ENCODE results near the gene PRRT2.
"Not testable (repeated sequence)": the region's sequence is repeated elsewhere in the genome, so short reads cannot be mapped to it uniquely, and the experiment has no call there.

The PRRT2 gene

DNA sequence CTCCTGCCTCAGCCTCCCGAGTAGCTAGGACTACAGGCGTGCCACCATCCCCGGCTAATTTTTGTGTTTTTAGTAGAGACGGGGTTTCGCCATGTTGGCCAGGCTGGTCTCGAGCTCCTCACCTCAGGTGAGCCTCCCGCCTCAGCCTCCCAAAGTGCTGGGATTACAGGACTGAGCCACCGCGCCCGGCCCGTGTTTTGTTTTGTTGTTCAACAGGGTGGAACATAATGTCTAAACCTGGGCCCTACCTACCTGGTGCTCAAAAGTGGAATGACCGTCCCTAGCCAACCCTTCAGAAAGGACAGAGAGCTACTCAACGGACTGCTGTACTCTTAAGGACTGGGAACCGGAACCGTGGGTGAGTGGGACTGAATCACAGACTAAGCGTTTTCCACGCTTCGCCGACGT is 22.2 kb upstream of the PRRT2 start:
- peak; percentile 35 for DNase-seq
- in situ Hi-C loops (cut with HindIII; ENCODE audit: low pct_ligation_motif_present, low pct_unique_long_range_greater_than_20kb, low sequenced_read_pairs) = no loop called here

DNA sequence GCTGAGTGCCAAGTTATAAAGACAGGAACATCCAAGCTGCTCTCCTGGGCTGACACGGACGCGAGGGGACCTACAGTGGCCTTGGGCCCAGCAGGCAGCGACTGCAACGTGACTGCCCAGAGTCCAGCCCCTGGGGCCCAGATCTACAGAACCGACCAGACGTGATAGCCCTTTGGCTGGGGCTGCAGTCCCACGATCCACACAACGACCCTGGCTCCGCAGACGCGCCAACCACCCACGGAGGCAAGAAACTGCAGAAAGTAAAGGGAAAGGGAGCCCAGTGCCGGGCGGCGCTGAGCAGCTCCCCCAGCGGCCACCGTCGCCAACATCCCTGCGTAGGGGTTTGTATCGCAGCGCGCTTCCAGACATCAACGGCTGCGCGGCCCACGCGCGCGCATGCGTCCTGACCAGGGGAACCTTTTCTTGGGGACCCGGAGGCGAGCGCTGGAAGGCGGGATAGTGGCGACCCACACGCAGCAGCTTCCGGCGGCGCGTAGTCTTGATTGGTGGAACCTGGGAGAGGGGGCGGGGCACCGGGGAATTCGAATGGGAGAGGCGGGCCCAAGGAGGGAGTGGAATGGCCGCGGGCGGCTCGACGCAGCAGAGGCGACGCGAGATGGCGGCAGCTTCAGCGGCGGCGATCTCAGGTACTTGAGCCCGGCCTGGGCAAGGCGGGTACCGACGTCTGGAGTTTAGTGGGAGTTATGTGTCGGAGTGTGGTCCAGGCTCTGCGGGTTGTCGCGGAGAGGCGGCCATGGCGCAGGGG is 21.6 kb upstream of the PRRT2 start, which contains the start of gene KIF22:
KIF22 (plus strand) TSS at position 569 of the 766 bp plus-strand sequence; CDS start at position 578, 9 bp downstream.
- in situ Hi-C loops (cut with HindIII; ENCODE audit: low pct_ligation_motif_present, low pct_unique_long_range_greater_than_20kb, low sequenced_read_pairs) = no loop called here
- peak; percentile 99 for DNase-seq

DNA sequence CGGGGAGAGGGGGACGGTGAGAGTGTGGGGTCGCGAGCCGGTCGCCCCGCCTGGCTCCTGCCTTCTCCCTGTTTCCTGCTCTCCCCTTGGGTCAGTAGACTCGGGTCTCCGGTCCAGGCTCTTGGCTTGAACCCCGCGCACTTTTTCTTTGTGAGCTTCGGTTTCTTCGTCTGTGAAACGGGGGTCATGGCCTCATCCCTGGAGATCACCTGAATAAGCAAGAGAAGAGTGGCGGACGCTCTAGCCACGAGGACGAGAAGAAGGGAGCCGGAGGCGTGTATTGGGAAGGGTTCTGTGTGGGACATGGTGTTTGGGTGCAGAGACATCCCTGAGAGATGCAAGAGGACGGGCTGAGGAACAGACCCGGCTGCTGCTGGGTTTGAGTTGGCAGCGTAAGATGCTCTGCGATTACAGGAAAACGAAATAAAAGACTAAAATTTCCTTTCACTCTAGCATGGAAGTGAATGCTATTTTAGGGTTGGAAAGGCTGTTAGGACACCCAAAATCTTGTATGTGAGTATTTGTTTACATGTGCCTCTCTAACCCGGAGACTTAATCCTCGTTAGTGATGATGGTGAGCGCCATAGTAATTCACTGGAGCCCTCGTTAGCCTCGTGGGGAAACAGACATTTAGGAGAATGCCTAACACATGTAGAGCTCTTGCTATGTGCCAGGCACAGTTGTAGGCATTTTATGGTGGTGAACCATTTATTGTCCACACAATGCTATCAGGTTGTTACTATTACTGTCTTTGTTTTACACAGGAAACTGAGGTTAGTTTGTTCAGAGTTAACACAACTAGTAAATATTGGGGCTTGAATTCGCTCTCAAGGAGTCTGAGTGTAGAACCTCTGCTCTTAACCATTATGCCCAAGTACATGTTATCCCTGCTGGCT is 20.8 kb upstream of the PRRT2 start:
- peak; percentile 30 for DNase-seq
- in situ Hi-C loops (cut with HindIII; ENCODE audit: low pct_ligation_motif_present, low pct_unique_long_range_greater_than_20kb, low sequenced_read_pairs) = no loop called here

DNA sequence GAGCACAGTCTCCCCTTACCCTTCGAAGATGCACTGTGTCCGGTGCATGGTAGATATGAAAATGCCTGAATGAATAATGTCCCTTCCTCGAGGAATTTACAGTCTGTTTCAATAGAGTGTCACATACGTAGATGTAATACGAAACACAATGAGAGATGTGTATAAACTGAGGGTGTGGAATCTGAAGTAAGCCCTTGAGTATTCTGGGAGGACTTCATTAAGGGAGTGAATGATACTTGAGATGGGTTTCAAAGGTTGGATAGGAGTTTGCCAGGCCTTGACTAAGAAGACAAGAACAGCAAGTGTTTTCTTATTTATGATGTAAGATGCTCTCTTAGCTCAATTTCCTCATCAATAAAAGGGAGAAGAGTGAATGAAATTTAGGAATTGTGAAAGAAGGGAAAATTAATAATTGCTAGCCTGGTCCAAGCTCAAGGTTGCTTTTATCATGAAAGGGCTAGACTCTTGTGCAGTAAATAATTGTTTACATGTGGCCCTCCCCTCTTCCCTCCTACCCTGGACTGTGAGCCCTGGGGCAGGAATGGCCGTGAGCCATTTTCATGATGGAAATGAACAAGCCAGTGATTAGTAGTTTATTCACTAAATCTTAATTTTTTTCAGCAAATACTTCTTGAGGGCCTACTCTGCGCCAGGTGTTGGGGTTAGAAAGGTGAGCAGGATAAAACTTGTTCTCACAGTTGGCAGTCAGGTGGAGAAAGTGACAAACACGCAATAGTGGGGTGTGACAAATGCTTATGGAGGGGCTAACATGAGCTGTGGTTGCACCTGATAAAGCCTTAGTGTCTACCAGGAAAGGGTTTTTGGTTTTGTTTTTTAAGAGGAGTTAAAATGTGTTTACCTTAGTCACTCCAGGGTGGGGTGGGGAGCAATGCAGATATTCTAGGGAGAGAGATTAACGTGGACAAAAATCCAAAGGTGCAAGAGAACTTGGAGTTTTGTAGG is 19.9 kb upstream of the PRRT2 start:
- in situ Hi-C loops (cut with HindIII; ENCODE audit: low pct_ligation_motif_present, low pct_unique_long_range_greater_than_20kb, low sequenced_read_pairs) = no loop called here

GRCh38 chr16:29793153-29793552 is 18.8 kb upstream of the PRRT2 start:
- in situ Hi-C loops (cut with HindIII; ENCODE audit: low pct_ligation_motif_present, low pct_unique_long_range_greater_than_20kb, low sequenced_read_pairs); DNase-seq: not testable (repeated sequence)

More for the DNA sequence above, 19.9 kb upstream of the PRRT2 start:
- DNase-seq = no peak

- in situ Hi-C loops (cut with HindIII; ENCODE audit: low pct_ligation_motif_present, low pct_unique_long_range_greater_than_20kb, low sequenced_read_pairs) = no loop called here
- DNase-seq = no peak
Measured at GRCh38 chr16:29794231-29794710, 17.7 kb upstream of the PRRT2 start.

DNA sequence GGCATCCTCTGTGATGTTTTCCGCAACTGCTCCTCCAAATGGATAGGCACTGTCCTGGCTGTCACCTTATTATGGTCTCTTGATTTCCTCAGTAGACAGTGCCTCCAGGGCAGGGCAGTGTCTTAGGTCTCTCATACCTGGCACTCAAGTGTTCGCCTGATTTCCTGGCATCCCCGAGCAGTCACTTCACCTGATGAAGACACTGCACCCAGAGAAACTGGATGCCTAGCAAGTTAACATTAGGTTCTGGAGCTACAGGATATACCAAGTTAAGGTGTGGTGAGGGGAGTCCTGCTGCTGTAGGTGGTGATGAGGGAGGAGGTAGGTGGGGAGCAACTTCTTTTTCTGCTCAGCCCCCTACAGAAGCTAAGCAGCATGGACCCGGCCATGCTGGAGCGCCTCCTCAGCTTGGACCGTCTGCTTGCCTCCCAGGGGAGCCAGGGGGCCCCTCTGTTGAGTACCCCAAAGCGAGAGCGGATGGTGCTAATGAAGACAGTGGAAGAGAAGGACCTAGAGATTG is 9.5 kb upstream of the PRRT2 start:
- no peak for DNase-seq
- in situ Hi-C loops (cut with HindIII; ENCODE audit: low pct_ligation_motif_present, low pct_unique_long_range_greater_than_20kb, low sequenced_read_pairs) = no loop called here

DNA sequence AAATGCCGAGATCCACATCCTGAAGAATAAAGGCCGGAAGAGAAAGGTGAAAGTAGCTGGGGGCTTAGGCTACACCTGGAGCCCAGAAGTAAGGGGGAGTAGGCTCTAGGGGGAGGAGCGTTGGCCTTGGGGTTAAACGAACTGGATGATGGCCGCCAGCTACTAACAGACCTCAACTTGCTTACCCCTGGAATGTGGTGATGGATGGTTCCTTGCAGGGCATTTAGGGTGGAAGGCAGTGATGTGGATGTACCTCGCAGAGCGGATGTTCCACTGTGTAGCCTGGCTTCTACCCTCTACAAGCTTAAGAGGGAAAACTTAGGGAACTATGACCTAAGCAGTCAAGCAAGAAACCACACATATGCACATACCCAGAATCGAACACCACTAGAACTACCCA is 8.0 kb upstream of the PRRT2 start:
- DNase-seq = peak; percentile 33
- in situ Hi-C loops (cut with HindIII; ENCODE audit: low pct_ligation_motif_present, low pct_unique_long_range_greater_than_20kb, low sequenced_read_pairs) = no loop called here

DNA sequence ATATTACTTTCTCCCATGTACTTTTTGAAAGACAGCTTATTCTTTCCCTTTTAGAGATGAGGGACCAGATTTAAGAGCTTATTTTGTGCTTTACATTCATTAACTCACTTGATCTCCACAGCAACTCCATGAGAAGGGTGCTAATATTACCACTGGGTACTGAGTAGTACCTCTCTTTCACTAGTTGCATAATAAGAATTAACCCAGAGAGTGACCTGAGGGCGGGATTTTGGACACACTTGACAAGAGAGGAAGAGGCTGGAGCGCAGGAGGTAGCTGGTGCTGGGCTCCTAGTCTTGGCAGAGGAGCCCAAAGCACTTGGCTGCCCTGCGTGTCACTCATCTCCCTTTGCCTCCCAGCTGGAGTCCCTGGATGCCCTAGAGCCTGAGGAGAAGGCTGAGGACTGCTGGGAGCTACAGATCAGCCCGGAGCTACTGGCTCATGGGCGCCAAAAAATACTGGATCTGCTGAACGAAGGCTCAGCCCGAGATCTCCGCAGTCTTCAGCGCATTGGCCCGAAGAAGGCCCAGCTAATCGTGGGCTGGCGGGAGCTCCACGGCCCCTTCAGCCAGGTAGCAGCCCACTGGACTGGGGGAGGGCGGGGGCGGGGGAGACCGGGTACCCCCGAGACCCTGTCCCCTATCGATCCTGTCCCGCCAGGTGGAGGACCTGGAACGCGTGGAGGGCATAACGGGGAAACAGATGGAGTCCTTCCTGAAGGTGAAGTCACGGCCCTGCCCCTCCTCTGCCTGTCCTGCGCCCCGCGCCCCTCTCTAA is 7.3 kb upstream of the PRRT2 start:
- DNase-seq = peak; percentile 66
- in situ Hi-C loops (cut with HindIII; ENCODE audit: low pct_ligation_motif_present, low pct_unique_long_range_greater_than_20kb, low sequenced_read_pairs) = no loop called here

DNA sequence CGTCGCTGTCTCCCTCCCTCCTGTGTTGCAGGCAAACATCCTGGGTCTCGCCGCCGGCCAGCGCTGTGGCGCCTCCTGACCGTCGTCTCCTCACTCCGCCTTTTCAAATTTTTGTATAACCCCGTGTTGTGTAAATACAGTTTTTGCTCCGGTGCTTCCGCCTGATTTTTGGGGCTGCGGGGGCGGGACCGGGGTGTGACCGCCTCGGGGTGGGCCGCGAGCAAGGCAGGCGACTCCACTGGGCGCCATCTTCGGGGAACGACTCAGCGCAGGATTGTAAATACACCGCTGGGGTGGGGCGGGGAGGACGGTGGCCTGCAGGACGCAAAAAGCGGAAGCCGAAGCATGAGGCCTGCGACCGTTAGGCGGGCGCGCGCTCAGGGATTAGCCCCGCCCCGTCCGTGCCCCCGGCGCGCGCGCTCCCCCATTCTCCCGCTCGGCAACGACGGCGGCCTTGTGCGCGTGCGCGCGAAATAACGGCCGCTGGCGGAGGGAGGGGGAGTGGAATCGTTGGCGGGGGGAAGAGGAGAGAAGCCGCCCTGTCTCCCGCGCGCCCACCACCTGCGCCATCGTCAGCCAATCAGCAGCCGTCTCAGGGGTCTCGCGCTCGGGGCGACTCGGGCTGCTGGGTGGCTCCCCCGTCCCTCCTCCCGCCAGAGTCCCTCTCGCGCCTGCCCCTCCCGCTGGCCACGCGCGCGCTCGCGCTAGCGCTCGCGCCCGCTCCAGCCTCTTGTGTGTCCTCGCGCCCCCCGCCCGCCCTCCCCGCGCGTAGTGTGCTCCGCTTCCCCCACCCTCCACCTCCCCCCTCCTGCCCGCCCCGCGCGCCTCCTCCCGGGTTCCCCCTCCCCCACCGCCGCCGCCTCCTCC is 6.5 kb upstream of the PRRT2 start:
- peak; percentile 98 for DNase-seq
- in situ Hi-C loops (cut with HindIII; ENCODE audit: low pct_ligation_motif_present, low pct_unique_long_range_greater_than_20kb, low sequenced_read_pairs) = no loop called here

- DNase-seq = no peak
- in situ Hi-C loops (cut with HindIII; ENCODE audit: low pct_ligation_motif_present, low pct_unique_long_range_greater_than_20kb, low sequenced_read_pairs) = no loop called here
Measured at GRCh38 chr16:29806099-29806579, 5.9 kb upstream of the PRRT2 start, which contains the start of gene MAZ. MAZ (plus strand) TSS chr16:29806529; CDS start chr16:29806702, 173 bp downstream.

DNA sequence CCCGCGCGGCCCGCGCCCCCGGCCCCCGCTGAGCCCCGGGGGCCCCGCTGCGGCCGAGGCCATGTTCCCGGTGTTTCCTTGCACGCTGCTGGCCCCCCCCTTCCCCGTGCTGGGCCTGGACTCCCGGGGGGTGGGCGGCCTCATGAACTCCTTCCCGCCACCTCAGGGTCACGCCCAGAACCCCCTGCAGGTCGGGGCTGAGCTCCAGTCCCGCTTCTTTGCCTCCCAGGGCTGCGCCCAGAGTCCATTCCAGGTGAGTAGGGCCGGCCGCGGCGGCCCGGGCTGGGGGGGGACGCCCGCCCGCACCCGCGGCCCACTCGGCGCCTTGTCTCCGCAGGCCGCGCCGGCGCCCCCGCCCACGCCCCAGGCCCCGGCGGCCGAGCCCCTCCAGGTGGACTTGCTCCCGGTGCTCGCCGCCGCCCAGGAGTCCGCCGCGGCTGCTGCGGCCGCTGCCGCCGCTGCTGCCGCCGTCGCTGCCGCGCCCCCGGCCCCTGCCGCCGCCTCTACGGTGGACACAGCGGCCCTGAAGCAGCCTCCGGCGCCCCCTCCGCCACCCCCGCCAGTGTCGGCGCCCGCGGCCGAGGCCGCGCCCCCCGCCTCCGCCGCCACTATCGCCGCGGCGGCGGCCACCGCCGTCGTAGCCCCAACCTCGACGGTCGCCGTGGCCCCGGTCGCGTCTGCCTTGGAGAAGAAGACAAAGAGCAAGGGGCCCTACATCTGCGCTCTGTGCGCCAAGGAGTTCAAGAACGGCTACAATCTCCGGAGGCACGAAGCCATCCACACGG is 5.2 kb upstream of the PRRT2 start:
- peak; percentile 72 for DNase-seq
- in situ Hi-C loops (cut with HindIII; ENCODE audit: low pct_ligation_motif_present, low pct_unique_long_range_greater_than_20kb, low sequenced_read_pairs) = no loop called here

DNA sequence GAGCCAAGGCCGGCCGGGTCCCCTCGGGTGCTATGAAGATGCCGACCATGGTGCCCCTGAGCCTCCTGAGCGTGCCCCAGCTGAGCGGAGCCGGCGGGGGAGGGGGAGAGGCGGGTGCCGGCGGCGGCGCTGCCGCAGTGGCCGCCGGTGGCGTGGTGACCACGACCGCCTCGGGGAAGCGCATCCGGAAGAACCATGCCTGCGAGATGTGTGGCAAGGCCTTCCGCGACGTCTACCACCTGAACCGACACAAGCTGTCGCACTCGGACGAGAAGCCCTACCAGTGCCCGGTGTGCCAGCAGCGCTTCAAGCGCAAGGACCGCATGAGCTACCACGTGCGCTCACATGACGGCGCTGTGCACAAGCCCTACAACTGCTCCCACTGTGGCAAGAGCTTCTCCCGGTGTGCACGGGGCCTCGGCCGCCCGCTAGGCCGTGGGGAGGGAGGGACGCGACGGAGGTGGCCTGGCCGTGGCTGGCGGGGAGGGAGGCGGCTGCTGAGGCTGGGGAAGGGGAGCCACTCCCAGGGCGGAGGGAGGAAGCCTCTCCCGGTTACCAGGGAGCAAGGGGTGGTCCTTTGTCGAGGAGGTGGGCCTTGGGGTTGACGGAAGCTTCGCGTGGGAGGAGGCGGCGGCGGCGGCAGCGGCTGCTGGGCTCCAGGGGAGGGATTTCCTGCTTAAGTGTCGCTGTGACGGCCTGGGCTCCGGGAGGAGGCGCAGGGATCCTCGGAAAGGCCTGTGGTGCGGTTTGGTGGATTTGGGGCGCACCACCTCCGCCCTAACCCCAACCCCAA is 4.4 kb upstream of the PRRT2 start:
- DNase-seq = peak; percentile 90
- in situ Hi-C loops (cut with HindIII; ENCODE audit: low pct_ligation_motif_present, low pct_unique_long_range_greater_than_20kb, low sequenced_read_pairs) = no loop called here

DNA sequence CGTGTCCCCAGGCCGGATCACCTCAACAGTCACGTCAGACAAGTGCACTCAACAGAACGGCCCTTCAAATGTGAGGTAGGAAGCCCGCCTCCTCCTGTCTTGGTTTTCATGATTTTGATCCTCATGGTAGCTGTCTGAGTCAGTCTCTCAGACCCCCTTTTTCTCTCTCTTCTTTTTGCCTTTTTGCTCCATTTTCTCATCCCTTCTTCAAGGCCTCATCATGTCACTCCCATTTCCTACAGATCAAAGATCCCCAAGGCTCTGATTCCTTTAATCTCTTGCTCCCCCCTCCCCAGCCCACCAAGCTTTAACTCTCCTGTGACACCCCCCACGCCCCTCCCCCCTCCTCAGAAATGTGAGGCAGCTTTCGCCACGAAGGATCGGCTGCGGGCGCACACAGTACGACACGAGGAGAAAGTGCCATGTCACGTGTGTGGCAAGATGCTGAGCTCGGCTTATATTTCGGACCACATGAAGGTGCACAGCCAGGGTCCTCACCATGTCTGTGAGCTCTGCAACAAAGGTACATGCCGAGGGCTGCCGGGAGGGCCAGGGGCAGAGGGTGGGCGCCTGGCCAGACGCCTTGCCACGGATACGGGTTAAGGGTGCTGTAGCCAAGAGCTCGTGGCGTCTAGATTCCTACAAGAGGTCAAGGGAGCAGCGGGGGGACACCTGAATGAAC is 3.6 kb upstream of the PRRT2 start:
- in situ Hi-C loops (cut with HindIII; ENCODE audit: low pct_ligation_motif_present, low pct_unique_long_range_greater_than_20kb, low sequenced_read_pairs) = no loop called here
- no peak for DNase-seq
